CD4-positive, CD25-positive, alpha-beta regulatory T cell (primary cell): ENCODE measurements around the gene EIF4E1B. TPM values are rescaled to one million over a fixed set of nuclear protein-coding genes. Genes with fewer than 3 reads are reported as not detected.

Experiments
- ATAC-seq, 2 donors: fragments of 150-1000 bp; cut with Tn5 transposase; one replicate each; pipeline ENCODE4 v1.10.0; 2021; ENCODE audit warnings: low read depth in 2 of 2, moderate number of reproducible peaks in 2 of 2, moderate library complexity in 1 of 2
- DNase-seq, 3 donors: peaks; one replicate each; pipeline versions ENCODE4 v3.0.0 to v3.0.0-alpha.2; 2012 to 2022; ENCODE audit warnings: mixed read lengths in 1 of 3
- H3K27ac ChIP-seq: one replicate; pipeline ENCODE4 v1.7.0; 2013; ENCODE audit warnings: mild to moderate bottlenecking, low read length; ENCODE audit not compliant: insufficient read depth, poor library complexity, severe bottlenecking
- H3K27me3 ChIP-seq: one replicate; pipeline ENCODE4 v1.7.0; 2013; ENCODE audit warnings: low read length; ENCODE audit not compliant: control insufficient read depth, insufficient read depth
- H3K36me3 ChIP-seq: one replicate; pipeline ENCODE4 v1.7.0; 2013; ENCODE audit warnings: mild to moderate bottlenecking, low read length, moderate library complexity; ENCODE audit not compliant: control insufficient read depth, insufficient read depth
- H3K4me1 ChIP-seq: 2 replicates; pipeline ENCODE4 v1.7.0; 2013; ENCODE audit warnings: mild to moderate bottlenecking, low read length; ENCODE audit not compliant: insufficient read depth, control insufficient read depth, poor library complexity, severe bottlenecking
- H3K4me3 ChIP-seq: one replicate; pipeline ENCODE4 v1.7.0; 2013; ENCODE audit warnings: low read depth, mild to moderate bottlenecking, low read length, moderate library complexity
- H3K9me3 ChIP-seq, 2 experiments: 1 replicate in 1 of 2; 2 replicates in 1 of 2; pipeline ENCODE4 v1.7.0; 2013; ENCODE audit warnings: low read length in 2 of 2, mild to moderate bottlenecking in 1 of 2, moderate library complexity in 1 of 2; ENCODE audit not compliant: control insufficient read depth in 2 of 2
- H3K27ac Mint-ChIP-seq, 3 donors: one replicate each; pipeline ENCODE4 v1.8.0; 2020 to 2022; ENCODE audit warnings: mild to moderate bottlenecking in 3 of 3, mixed read lengths in 3 of 3, moderate library complexity in 2 of 3
- H3K27me3 Mint-ChIP-seq: one replicate; pipeline ENCODE4 v1.8.0; 2022; ENCODE audit warnings: mild to moderate bottlenecking, mixed read lengths
- H3K36me3 Mint-ChIP-seq: one replicate; pipeline ENCODE4 v1.8.0; 2020; ENCODE audit warnings: mixed read lengths
- H3K4me1 Mint-ChIP-seq, 4 donors: one replicate each; pipeline ENCODE4 v1.8.0; 2020 to 2022; ENCODE audit warnings: mixed read lengths in 4 of 4, mild to moderate bottlenecking in 1 of 4
- H3K4me3 Mint-ChIP-seq, 4 donors: one replicate each; pipeline ENCODE4 v1.8.0; 2020 to 2022; ENCODE audit warnings: mild to moderate bottlenecking in 4 of 4, mixed read lengths in 4 of 4, moderate library complexity in 3 of 4
- H3K9me3 Mint-ChIP-seq, 7 donors: one replicate each; pipeline ENCODE4 v1.8.0; 2020 to 2022; ENCODE audit warnings: mixed read lengths in 7 of 7, mild to moderate bottlenecking in 3 of 7, moderate library complexity in 2 of 7
- polyA plus RNA-seq, 4 donors: library from polyadenylated mRNA; unstranded; fragments of 300-500 nt; fragmentation: Illumina TruSeq; gene quantifications; one replicate each; pipeline ENCODE4 v1.2.3, GENCODE V29; 2021
- total RNA-seq: library from RNA; stranded (reverse); gene quantifications from one replicate; pipeline ENCODE4 v1.2.3, GENCODE V29; 2022

EIF4E1B gene
- total and polyA plus RNA-seq, 5 donors from 2014 or later, result not detected

GRCh38 chr5:176630681-176631222, 277 bp downstream of the EIF4E1B start:
- no peak for ATAC-seq
- no peak overlapping the region for H3K4me3 ChIP-seq
- peaks cover 0 to 4% (median 0%) of the 10 kb centered on the region in 7 donors for H3K9me3 Mint-ChIP-seq

GRCh38 chr5:176631383-176632200, 1.1 kb downstream of the EIF4E1B start:
- Histone ChIP-seq H3K4me1 (peaks cover 17% of the 10 kb centered on the region), H3K9me3 (peaks cover 0 to 1% of the 10 kb centered on the region in 2 experiments), H3K27me3 (peaks cover 40% of the 10 kb centered on the region), H3K27ac (no peak overlapping the region), H3K4me3 (no peak overlapping the region), H3K36me3 (no peaks in the 10 kb centered on the region)
- H3K27me3 Mint-ChIP-seq, result peaks cover 70% of the 10 kb centered on the region
- H3K27ac Mint-ChIP-seq, result peak overlapping the region in 1 of 3 donors; percentile 32
- ATAC-seq, result no peak
- H3K4me1 Mint-ChIP-seq, result peaks cover 0 to 18% (median 3%) of the 10 kb centered on the region in 4 donors
- peaks cover 0 to 6% (median 0%) of the 10 kb centered on the region in 7 donors for H3K9me3 Mint-ChIP-seq
- no peaks in the 10 kb centered on the region for H3K36me3 Mint-ChIP-seq
- H3K4me3 Mint-ChIP-seq, result no peak overlapping the region
- DNase-seq, result no peak

More at GRCh38 chr5:176630681-176631222, 277 bp downstream of the EIF4E1B start:
- H3K4me3 Mint-ChIP-seq, result peak overlapping the region in 3 of 4 donors; percentile 68 to 85 (median 69)
- H3K4me1 ChIP-seq, result peaks cover 17% of the 10 kb centered on the region
- H3K4me1 Mint-ChIP-seq, result peaks cover 0 to 18% (median 3%) of the 10 kb centered on the region in 4 donors
- no peaks in the 10 kb centered on the region for H3K36me3 Mint-ChIP-seq
- H3K27me3 ChIP-seq, result peaks cover 40% of the 10 kb centered on the region
- H3K9me3 ChIP-seq, result peaks cover 0 to 1% of the 10 kb centered on the region in 2 experiments
- H3K27ac Mint-ChIP-seq, result no peak overlapping the region
- H3K27me3 Mint-ChIP-seq, result peaks cover 76% of the 10 kb centered on the region
- no peak for DNase-seq
- no peaks in the 10 kb centered on the region for H3K36me3 ChIP-seq
- H3K27ac ChIP-seq, result no peak overlapping the region

GRCh38 chr5:176632745-176633144, 2.3 kb downstream of the EIF4E1B start:
- Mint-ChIP-seq H3K4me3 (no peak overlapping the region), H3K27ac (no peak overlapping the region), H3K36me3 (no peaks in the 10 kb centered on the region), H3K9me3 (peaks cover 0 to 6% (median 0%) of the 10 kb centered on the region in 7 donors), H3K27me3 (peaks cover 60% of the 10 kb centered on the region), H3K4me1 (peaks cover 0 to 18% (median 3%) of the 10 kb centered on the region in 4 donors)
- Histone ChIP-seq H3K36me3 (no peaks in the 10 kb centered on the region), H3K27ac (no peak overlapping the region), H3K4me3 (no peak overlapping the region), H3K27me3 (peaks cover 39% of the 10 kb centered on the region), H3K9me3 (peaks cover 0 to 1% of the 10 kb centered on the region in 2 experiments), H3K4me1 (peaks cover 17% of the 10 kb centered on the region)
- no peak for DNase-seq
- no peak for ATAC-seq

- DNase-seq, result no peak
- H3K36me3 ChIP-seq, result no peaks in the 10 kb centered on the region
- H3K27me3 ChIP-seq, result peaks cover 36% of the 10 kb centered on the region
- H3K4me3 ChIP-seq, result no peak overlapping the region
- Mint-ChIP-seq H3K4me1 (peaks cover 0 to 14% (median 3%) of the 10 kb centered on the region in 4 donors), H3K4me3 (no peak overlapping the region), H3K27me3 (peaks cover 52% of the 10 kb centered on the region), H3K9me3 (peaks cover 0 to 6% (median 0%) of the 10 kb centered on the region in 7 donors), H3K36me3 (no peaks in the 10 kb centered on the region), H3K27ac (no peak overlapping the region)
- peaks cover 0 to 1% of the 10 kb centered on the region in 2 experiments for H3K9me3 ChIP-seq
- no peak overlapping the region for H3K27ac ChIP-seq
- no peak for ATAC-seq
- H3K4me1 ChIP-seq, result peaks cover 17% of the 10 kb centered on the region
Observed at GRCh38 chr5:176633598-176633997, 3.1 kb downstream of the EIF4E1B start.

- no peak for DNase-seq
- Histone ChIP-seq H3K36me3 (no peaks in the 10 kb centered on the region), H3K9me3 (peaks cover 0 to 1% of the 10 kb centered on the region in 2 experiments), H3K4me1 (no peaks in the 10 kb centered on the region), H3K27ac (no peak overlapping the region), H3K27me3 (peaks cover 23% of the 10 kb centered on the region), H3K4me3 (no peak overlapping the region)
- H3K36me3 Mint-ChIP-seq, result no peaks in the 10 kb centered on the region
- no peak overlapping the region for H3K4me3 Mint-ChIP-seq
- H3K27me3 Mint-ChIP-seq, result peaks cover 35% of the 10 kb centered on the region
- H3K9me3 Mint-ChIP-seq, result peaks cover 0 to 6% (median 0%) of the 10 kb centered on the region in 7 donors
- H3K4me1 Mint-ChIP-seq, result peaks cover 0 to 3% (median 0%) of the 10 kb centered on the region in 4 donors
- H3K27ac Mint-ChIP-seq, result no peak overlapping the region
- no peak for ATAC-seq
Observed at GRCh38 chr5:176636426-176636825, 6.0 kb downstream of the EIF4E1B start.

- ATAC-seq, result no peak
- H3K9me3 Mint-ChIP-seq, result peaks cover 0 to 6% (median 0%) of the 10 kb centered on the region in 7 donors
- H3K4me3 ChIP-seq, result no peak overlapping the region
- H3K9me3 ChIP-seq, result peaks cover 0 to 1% of the 10 kb centered on the region in 2 experiments
- no peak overlapping the region for H3K4me3 Mint-ChIP-seq
- no peaks in the 10 kb centered on the region for H3K4me1 ChIP-seq
- H3K36me3 ChIP-seq, result no peaks in the 10 kb centered on the region
- no peaks in the 10 kb centered on the region for H3K36me3 Mint-ChIP-seq
- peaks cover 24% of the 10 kb centered on the region for H3K27me3 Mint-ChIP-seq
- H3K27ac Mint-ChIP-seq, result no peak overlapping the region
- H3K4me1 Mint-ChIP-seq, result peaks cover 0 to 3% (median 0%) of the 10 kb centered on the region in 4 donors
- no peak for DNase-seq
- H3K27ac ChIP-seq, result no peak overlapping the region
- H3K27me3 ChIP-seq, result peaks cover 18% of the 10 kb centered on the region
Observed at GRCh38 chr5:176637556-176637955, 7.1 kb downstream of the EIF4E1B start.

- H3K27me3 Mint-ChIP-seq, result peaks cover 17% of the 10 kb centered on the region
- DNase-seq (no peak), ATAC-seq (no peak)
- no peaks in the 10 kb centered on the region for H3K36me3 Mint-ChIP-seq
- Histone ChIP-seq H3K9me3 (peaks cover 0 to 1% of the 10 kb centered on the region in 2 experiments), H3K27ac (no peak overlapping the region), H3K36me3 (no peaks in the 10 kb centered on the region), H3K27me3 (peaks cover 13% of the 10 kb centered on the region), H3K4me1 (no peaks in the 10 kb centered on the region), H3K4me3 (no peak overlapping the region)
- no peak overlapping the region for H3K27ac Mint-ChIP-seq
- H3K4me3 Mint-ChIP-seq, result no peak overlapping the region
- peaks cover 0 to 6% (median 0%) of the 10 kb centered on the region in 7 donors for H3K9me3 Mint-ChIP-seq
- H3K4me1 Mint-ChIP-seq, result peaks cover 0 to 3% (median 0%) of the 10 kb centered on the region in 4 donors
Observed at GRCh38 chr5:176638437-176638836, 8.0 kb downstream of the EIF4E1B start.
